Measurements from ENCODE around the gene OR9Q1. TPM values are rescaled to one million over a fixed set of nuclear protein-coding genes. Genes with fewer than 3 reads are reported as not detected.

OR9Q1 gene
- total and polyA plus RNA-seq, 4 donors: not detected

DNA sequence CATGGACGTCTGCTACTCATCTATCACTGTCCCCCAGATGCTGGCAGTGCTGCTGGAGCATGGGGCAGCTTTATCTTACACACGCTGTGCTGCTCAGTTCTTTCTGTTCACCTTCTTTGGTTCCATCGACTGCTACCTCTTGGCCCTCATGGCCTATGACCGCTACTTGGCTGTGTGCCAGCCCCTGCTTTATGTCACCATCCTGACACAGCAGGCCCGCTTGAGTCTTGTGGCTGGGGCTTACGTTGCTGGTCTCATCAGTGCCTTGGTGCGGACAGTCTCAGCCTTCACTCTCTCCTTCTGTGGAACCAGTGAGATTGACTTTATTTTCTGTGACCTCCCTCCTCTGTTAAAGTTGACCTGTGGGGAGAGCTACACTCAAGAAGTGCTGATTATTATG, 156.0 kb downstream of the OR9Q1 start:
- Histone ChIP-seq H3K27ac (ENCODE audit: low read depth in 1 of 2, low read length in 2 of 2) (no peak overlapping the region), H3K36me3 (ENCODE audit: control insufficient read depth in 4 of 4, insufficient read depth in 3 of 4, low read depth in 1 of 4, low read length in 3 of 4) (no peaks in the 10 kb centered on the region), H3K4me1 (ENCODE audit: control insufficient read depth in 4 of 4, insufficient read depth in 4 of 4, low read length in 3 of 4) (no peaks in the 10 kb centered on the region), H3K27me3 (ENCODE audit: control insufficient read depth in 4 of 4, insufficient read depth in 4 of 4, low read length in 3 of 4) (peaks cover 0 to 4% (median 0%) of the 10 kb centered on the region in 4 donors), H3K4me3 (ENCODE audit: low read depth in 1 of 3, low read length in 3 of 3) (no peak overlapping the region), H3K9ac (ENCODE audit: low read depth in 1 of 2, low read length in 2 of 2) (no peak overlapping the region), H3K9me3 (ENCODE audit: control insufficient read depth in 4 of 4, low read length in 3 of 4) (peaks cover 0 to 3% (median 0%) of the 10 kb centered on the region in 4 donors)
- WGBS: 75% methylated on average over 7 of the region's 7 CpGs
- TF ChIP-seq ATF3 (IDR thresholded peaks at IDR 0.05): no peak
- TF ChIP-seq RXRA (IDR thresholded peaks at IDR 0.05): no peak
- TF ChIP-seq TAF1 (conservative IDR thresholded peaks at IDR 0.05): no peak
- no peak for TF ChIP-seq HNF4G (IDR thresholded peaks at IDR 0.05)
- no peak for TF ChIP-seq FOXA2 (IDR thresholded peaks at IDR 0.05)
- no peak for TF ChIP-seq HNF4A (conservative IDR thresholded peaks at IDR 0.05)
- TF ChIP-seq YY1 (IDR thresholded peaks at IDR 0.05): no peak
- TF ChIP-seq, protein P1, sequence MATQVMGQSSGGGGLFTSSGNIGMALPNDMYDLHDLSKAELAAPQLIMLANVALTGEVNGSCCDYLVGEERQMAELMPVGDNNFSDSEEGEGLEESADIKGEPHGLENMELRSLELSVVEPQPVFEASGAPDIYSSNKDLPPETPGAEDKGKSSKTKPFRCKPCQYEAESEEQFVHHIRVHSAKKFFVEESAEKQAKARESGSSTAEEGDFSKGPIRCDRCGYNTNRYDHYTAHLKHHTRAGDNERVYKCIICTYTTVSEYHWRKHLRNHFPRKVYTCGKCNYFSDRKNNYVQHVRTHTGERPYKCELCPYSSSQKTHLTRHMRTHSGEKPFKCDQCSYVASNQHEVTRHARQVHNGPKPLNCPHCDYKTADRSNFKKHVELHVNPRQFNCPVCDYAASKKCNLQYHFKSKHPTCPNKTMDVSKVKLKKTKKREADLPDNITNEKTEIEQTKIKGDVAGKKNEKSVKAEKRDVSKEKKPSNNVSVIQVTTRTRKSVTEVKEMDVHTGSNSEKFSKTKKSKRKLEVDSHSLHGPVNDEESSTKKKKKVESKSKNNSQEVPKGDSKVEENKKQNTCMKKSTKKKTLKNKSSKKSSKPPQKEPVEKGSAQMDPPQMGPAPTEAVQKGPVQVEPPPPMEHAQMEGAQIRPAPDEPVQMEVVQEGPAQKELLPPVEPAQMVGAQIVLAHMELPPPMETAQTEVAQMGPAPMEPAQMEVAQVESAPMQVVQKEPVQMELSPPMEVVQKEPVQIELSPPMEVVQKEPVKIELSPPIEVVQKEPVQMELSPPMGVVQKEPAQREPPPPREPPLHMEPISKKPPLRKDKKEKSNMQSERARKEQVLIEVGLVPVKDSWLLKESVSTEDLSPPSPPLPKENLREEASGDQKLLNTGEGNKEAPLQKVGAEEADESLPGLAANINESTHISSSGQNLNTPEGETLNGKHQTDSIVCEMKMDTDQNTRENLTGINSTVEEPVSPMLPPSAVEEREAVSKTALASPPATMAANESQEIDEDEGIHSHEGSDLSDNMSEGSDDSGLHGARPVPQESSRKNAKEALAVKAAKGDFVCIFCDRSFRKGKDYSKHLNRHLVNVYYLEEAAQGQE (IDR thresholded peaks at IDR 0.05): no peak
- TF ChIP-seq, protein P2, sequence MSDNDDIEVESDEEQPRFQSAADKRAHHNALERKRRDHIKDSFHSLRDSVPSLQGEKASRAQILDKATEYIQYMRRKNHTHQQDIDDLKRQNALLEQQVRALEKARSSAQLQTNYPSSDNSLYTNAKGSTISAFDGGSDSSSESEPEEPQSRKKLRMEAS (IDR thresholded peaks at IDR 0.05): no peak
- no peak for TF ChIP-seq FOXA1 (IDR thresholded peaks at IDR 0.05)
- no peak for DNase-seq (ENCODE audit: low spot score)

- no peaks in the 10 kb centered on the region for H3K36me3 ChIP-seq (ENCODE audit: control insufficient read depth in 4 of 4, insufficient read depth in 3 of 4, low read depth in 1 of 4, low read length in 3 of 4)
- TF ChIP-seq CTCF (IDR thresholded peaks at IDR 0.05; ENCODE audit: low read depth, low read length, missing input control): no peak
- no peak for TF ChIP-seq JUND (IDR thresholded peaks at IDR 0.05)
- no peak for TF ChIP-seq FOXA2 (IDR thresholded peaks at IDR 0.05)
- TF ChIP-seq, protein P1 (IDR thresholded peaks at IDR 0.05): no peak
- TF ChIP-seq ATF3 (IDR thresholded peaks at IDR 0.05): no peak
- no peak for TF ChIP-seq TAF1 (conservative IDR thresholded peaks at IDR 0.05)
- no peak for TF ChIP-seq EGR1 (IDR thresholded peaks at IDR 0.05; ENCODE audit: low read depth in 2 of 2)
- TF ChIP-seq RXRA (IDR thresholded peaks at IDR 0.05): no peak
- TF ChIP-seq, protein P2 (IDR thresholded peaks at IDR 0.05): no peak
- TF ChIP-seq GABPA (IDR thresholded peaks at IDR 0.05 in 1 of 2, conservative IDR thresholded peaks at IDR 0.05 in 1 of 2): no peak
- no peak for TF ChIP-seq SP1 (IDR thresholded peaks at IDR 0.05)
- TF ChIP-seq RAD21 (IDR thresholded peaks at IDR 0.05): no peak
- no peak for TF ChIP-seq HNF4G (IDR thresholded peaks at IDR 0.05)
Measured at GRCh38 chr11:58186938-58187337, 163.3 kb downstream of the OR9Q1 start.

More at GRCh38 chr11:58186938-58187337, 163.3 kb downstream of the OR9Q1 start:
- Histone ChIP-seq H3K9ac (ENCODE audit: low read depth in 1 of 2, low read length in 2 of 2) (no peak overlapping the region), H3K27ac (ENCODE audit: low read depth in 1 of 2, low read length in 2 of 2) (no peak overlapping the region), H3K27me3 (ENCODE audit: control insufficient read depth in 4 of 4, insufficient read depth in 4 of 4, low read length in 3 of 4) (no peaks in the 10 kb centered on the region), H3K9me3 (ENCODE audit: control insufficient read depth in 4 of 4, low read length in 3 of 4) (peaks cover 0 to 3% (median 0%) of the 10 kb centered on the region in 4 donors), H3K4me1 (ENCODE audit: control insufficient read depth in 4 of 4, insufficient read depth in 4 of 4, low read length in 3 of 4) (no peaks in the 10 kb centered on the region), H3K4me3 (ENCODE audit: low read depth in 1 of 3, low read length in 3 of 3) (no peak overlapping the region)
- DNase-seq (ENCODE audit: low spot score): no peak
- 87% methylated on average over 4 of the region's 4 CpGs for WGBS
